ENCODE data around the gene CCDC89.

Gene CCDC89

GRCh38 chr11:85643191-85643614, 42.8 kb downstream of the CCDC89 start:
- Histone ChIP-seq H3K27me3 (ENCODE audit: low read length) (no peaks in the 10 kb centered on the region), H4K20me1 (ENCODE audit: low read depth, low read length) (no peaks in the 10 kb centered on the region), H3K79me2 (ENCODE audit: insufficient read depth, low read length) (peaks cover 3% of the 10 kb centered on the region; the same call in 1 of the 2 replicates), H3K36me3 (ENCODE audit: low read length) (peaks cover 4% of the 10 kb centered on the region; the same call in 1 of the 2 replicates), H2AFZ (ENCODE audit: low read depth, low read length, severe bottlenecking) (no peak overlapping the region), H3K4me2 (ENCODE audit: low read depth, low read length, poor library complexity, severe bottlenecking) (no peak overlapping the region), H3K27ac (ENCODE audit: low read depth, low read length) (no peak overlapping the region), H3K9ac (ENCODE audit: low read length) (no peak overlapping the region), H3K9me3 (ENCODE audit: insufficient read depth, low read length) (no peaks in the 10 kb centered on the region), H3K4me3 (ENCODE audit: insufficient read depth, low read length, poor library complexity, severe bottlenecking) (no peak overlapping the region), H3K9me2 (replicated peaks; ENCODE audit: insufficient read depth, low read length) (no peaks in the 10 kb centered on the region), H3F3A (ENCODE audit: insufficient read depth) (peaks cover 7% of the 10 kb centered on the region; the same call in 1 of the 2 replicates)
- TF ChIP-seq CTCF (IDR thresholded peaks at IDR 0.05; ENCODE audit: insufficient read depth, low read length, poor library complexity, severe bottlenecking) (no peak), EZH2phosphoT487 (conservative IDR thresholded peaks at IDR 0.05; ENCODE audit: low read length) (no peak)

GRCh38 chr11:85634747-85635146, 51.2 kb downstream of the CCDC89 start:
- TF ChIP-seq CTCF (IDR thresholded peaks at IDR 0.05; ENCODE audit: insufficient read depth, low read length, poor library complexity, severe bottlenecking) (no peak), EZH2phosphoT487 (conservative IDR thresholded peaks at IDR 0.05; ENCODE audit: low read length) (no peak)
- no peaks in the 10 kb centered on the region for H3K9me3 ChIP-seq (ENCODE audit: insufficient read depth, low read length)
- no peaks in the 10 kb centered on the region for H3K27me3 ChIP-seq (ENCODE audit: low read length)
- H3K9ac ChIP-seq (ENCODE audit: low read length): no peak overlapping the region
- no peak overlapping the region for H3K4me3 ChIP-seq (ENCODE audit: insufficient read depth, low read length, poor library complexity, severe bottlenecking)
- H3K9me2 ChIP-seq (replicated peaks; ENCODE audit: insufficient read depth, low read length): no peaks in the 10 kb centered on the region
- peaks cover 25% of the 10 kb centered on the region for H3K79me2 ChIP-seq (ENCODE audit: insufficient read depth, low read length)
- H3F3A ChIP-seq (ENCODE audit: insufficient read depth): peaks cover 4% of the 10 kb centered on the region; the same call in 1 of the 2 replicates
- peaks cover 43% of the 10 kb centered on the region for H3K36me3 ChIP-seq (ENCODE audit: low read length)
- H2AFZ ChIP-seq (ENCODE audit: low read depth, low read length, severe bottlenecking): no peak overlapping the region
- no peaks in the 10 kb centered on the region for H4K20me1 ChIP-seq (ENCODE audit: low read depth, low read length)
- no peak overlapping the region for H3K4me2 ChIP-seq (ENCODE audit: low read depth, low read length, poor library complexity, severe bottlenecking)
- no peak overlapping the region for H3K27ac ChIP-seq (ENCODE audit: low read depth, low read length)
